Measurements from ENCODE around the gene TBC1D9B.

TBC1D9B gene

DNA sequence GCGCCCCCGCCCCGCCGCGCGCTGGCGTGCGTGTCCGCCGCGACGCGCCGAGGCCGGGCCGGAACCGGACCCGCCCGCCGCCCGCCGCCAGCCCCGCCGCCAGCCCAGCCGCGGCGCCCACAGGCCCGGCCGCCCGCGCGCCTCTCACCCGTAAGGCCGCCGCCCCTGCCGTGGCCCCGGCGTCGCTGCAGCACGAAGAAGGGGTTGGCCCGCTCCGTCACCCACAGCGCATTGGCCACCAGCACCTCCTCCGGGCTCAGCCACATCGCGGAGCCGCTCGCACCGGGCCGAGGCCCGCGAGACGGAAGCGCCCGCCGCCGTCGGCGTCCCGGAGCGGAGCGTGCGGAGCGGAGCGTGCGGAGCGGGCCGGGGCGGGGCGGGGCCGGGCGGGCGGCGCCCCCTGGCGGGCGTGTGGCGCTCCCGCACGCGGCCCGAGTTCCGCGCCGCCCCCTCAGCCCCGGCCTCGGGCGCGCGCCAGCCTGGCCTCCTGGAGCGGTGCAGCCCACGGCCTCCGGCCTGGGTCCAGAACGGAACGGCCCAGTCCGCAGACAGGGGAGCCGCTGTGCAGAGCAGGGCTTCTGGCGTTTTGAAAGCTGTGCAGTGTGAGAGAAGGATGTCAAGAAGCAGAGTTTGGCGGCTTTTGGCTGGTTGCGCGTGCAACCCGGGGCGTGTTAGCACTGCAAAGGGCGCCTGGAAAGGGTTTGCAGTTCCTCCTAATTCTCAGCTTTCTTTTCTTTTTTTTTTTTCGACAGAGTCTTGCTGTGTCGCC lies at the start of gene TBC1D9B:
Gene TBC1D9B (minus strand): TSS at position 342 of the 769 bp plus-strand sequence. CDS start 76 bp downstream, at position 266.
- TF ChIP-seq ZNF384 (IDR thresholded peaks at IDR 0.05) (no peak), BHLHE40 (IDR thresholded peaks at IDR 0.05; ENCODE audit: borderline replicate concordance) (no peak), FOXM1 (IDR thresholded peaks at IDR 0.05; ENCODE audit: borderline replicate concordance) (0 out of 2 replicates have a peak, but pooled peaks have one; percentile 6), SUZ12 (IDR thresholded peaks at IDR 0.05) (no peak), LEF1 (IDR thresholded peaks at IDR 0.05; ENCODE audit: borderline replicate concordance) (no peak), ELF4 (IDR thresholded peaks at IDR 0.05) (no peak), L3MBTL2 (conservative IDR thresholded peaks at IDR 0.05) (peak; percentile 36; the same call in 1 of the 2 replicates), ARNT (IDR thresholded peaks at IDR 0.05) (peak; percentile 70), CTBP1 (IDR thresholded peaks at IDR 0.05; ENCODE audit: borderline replicate concordance) (no peak), NFRKB (IDR thresholded peaks at IDR 0.05) (no peak), FOXK2 (IDR thresholded peaks at IDR 0.05) (no peak), SP1 (IDR thresholded peaks at IDR 0.05) (no peak), HDGF (IDR thresholded peaks at IDR 0.05; ENCODE audit: borderline replicate concordance) (no peak), TARDBP (IDR thresholded peaks at IDR 0.05) (no peak), FOXA1 (IDR thresholded peaks at IDR 0.05) (no peak)
- TF ChIP-seq, protein P1, sequence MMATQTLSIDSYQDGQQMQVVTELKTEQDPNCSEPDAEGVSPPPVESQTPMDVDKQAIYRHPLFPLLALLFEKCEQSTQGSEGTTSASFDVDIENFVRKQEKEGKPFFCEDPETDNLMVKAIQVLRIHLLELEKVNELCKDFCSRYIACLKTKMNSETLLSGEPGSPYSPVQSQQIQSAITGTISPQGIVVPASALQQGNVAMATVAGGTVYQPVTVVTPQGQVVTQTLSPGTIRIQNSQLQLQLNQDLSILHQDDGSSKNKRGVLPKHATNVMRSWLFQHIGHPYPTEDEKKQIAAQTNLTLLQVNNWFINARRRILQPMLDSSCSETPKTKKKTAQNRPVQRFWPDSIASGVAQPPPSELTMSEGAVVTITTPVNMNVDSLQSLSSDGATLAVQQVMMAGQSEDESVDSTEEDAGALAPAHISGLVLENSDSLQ (IDR thresholded peaks at IDR 0.05), result no peak
- ChIA-PET CTCF (interaction anchor here (0.6 to 1.1 kb wide), 3 partner anchors 25 to 192 kb away, joined by 3 to 4 read pairs (median 3); no protein-coding TSS in a partner anchor), POLR2A (interaction anchor here (0.8 kb wide), 1 partner anchor 183 kb away, joined by 4 read pairs; no protein-coding TSS in a partner anchor)
- DNase-seq (ENCODE audit: extremely low spot score), result peak; percentile 93

DNA sequence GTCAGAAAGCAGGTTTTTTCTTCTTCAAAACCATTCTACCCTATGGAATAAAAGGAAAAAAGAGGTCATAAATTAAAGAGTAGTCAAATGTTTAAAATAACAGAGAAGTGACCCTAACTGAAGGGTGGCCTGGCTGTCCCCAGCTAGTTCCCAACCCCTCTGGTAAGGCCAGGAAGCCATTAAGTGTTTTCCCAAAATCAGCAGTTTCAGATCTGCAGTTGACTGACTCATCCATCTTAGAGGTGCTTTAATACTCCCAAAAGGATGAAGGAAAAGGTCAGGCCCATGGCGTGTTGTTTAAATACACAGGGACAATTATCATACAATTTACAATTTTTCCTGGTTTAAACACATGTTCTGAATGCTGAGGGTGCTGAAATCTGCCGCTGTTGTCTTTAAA lies 47.9 kb upstream of the TBC1D9B start:
- no peak for DNase-seq (ENCODE audit: extremely low spot score)
- POLR2A ChIA-PET, result no interaction called here
- TF ChIP-seq L3MBTL2 (conservative IDR thresholded peaks at IDR 0.05), result no peak
- CTCF ChIA-PET, result no interaction called here

DNA sequence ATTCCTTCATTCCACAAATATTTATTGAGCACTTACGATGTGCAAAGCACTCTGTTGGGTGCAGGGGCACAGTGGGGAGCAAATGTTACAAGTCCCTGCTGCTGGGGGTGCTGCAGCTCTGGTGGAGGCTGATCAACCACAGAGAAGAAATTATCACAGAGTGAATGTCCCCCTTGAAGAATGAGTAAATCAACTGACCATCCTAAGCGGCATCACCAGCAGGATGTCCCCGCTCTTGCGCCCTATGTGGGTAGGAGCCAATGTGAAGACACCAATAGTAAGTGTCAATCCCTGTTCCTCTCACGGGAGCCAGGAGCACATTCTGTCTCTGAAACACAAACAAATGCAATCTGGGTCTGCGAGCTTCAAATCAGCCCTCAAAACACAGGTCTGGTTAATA lies 47.4 kb upstream of the TBC1D9B start:
- ChIA-PET POLR2A (no interaction called here), CTCF (interaction anchor here (0.6 kb wide), 1 partner anchor 205 kb away, joined by 4 read pairs; no protein-coding TSS in a partner anchor)
- DNase-seq (ENCODE audit: extremely low spot score), result no peak
- TF ChIP-seq FOXA1 (IDR thresholded peaks at IDR 0.05) (no peak), FOXM1 (IDR thresholded peaks at IDR 0.05; ENCODE audit: borderline replicate concordance) (no peak), CTBP1 (IDR thresholded peaks at IDR 0.05; ENCODE audit: borderline replicate concordance) (no peak), ARNT (IDR thresholded peaks at IDR 0.05) (no peak), BHLHE40 (IDR thresholded peaks at IDR 0.05; ENCODE audit: borderline replicate concordance) (no peak)

DNA sequence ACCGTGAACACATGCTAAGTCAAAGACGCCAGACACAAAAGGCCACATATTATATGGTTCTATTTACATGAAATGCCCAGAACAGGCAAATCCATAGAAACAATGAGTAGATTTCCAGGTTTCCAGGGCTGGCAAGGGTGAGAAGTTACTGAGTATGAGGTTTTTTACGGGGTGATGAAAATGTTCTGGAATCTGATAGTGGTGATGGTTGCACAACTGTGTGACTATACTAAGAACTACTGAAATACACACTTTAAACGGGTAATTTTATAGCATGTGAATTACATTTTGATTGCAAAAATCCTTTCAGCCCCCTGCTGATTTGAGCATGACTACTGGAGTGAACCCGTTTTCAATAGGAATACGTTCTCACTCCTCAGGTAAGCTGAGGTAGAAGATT lies 46.7 kb upstream of the TBC1D9B start:
- no peak for DNase-seq (ENCODE audit: extremely low spot score)
- no peak for TF ChIP-seq HDGF (IDR thresholded peaks at IDR 0.05; ENCODE audit: borderline replicate concordance)
- TF ChIP-seq TARDBP (IDR thresholded peaks at IDR 0.05), result no peak
- TF ChIP-seq L3MBTL2 (conservative IDR thresholded peaks at IDR 0.05), result no peak
- no peak for TF ChIP-seq ELF4 (IDR thresholded peaks at IDR 0.05)
- POLR2A ChIA-PET, result no interaction called here
- CTCF ChIA-PET, result interaction anchor here (0.6 kb wide), 1 partner anchor 205 kb away, joined by 4 read pairs; no protein-coding TSS in a partner anchor

DNA sequence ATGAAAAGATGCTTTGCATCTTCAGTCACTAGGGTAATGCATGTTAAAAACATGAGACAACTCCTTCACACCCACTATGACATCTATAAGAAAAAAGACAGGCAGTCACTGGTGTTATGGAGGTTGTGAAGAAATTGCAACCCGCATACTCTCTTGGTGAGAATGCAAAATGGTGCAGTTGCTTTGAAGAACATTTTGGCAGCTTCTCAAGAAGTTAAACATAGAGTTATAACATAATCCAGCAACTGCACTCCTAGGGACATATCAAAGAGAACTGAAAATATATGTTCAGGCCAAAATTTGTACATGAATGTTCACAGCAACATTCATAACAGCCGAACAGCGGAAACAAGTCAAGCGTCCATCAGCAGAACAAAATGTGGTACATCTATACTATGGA lies 46.3 kb upstream of the TBC1D9B start:
- DNase-seq (ENCODE audit: extremely low spot score), result no peak
- ChIA-PET CTCF (no interaction called here), POLR2A (no interaction called here)
- TF ChIP-seq SP1 (IDR thresholded peaks at IDR 0.05) (no peak), ZNF384 (IDR thresholded peaks at IDR 0.05) (no peak), SUZ12 (IDR thresholded peaks at IDR 0.05) (no peak), FOXA1 (IDR thresholded peaks at IDR 0.05) (no peak), FOXK2 (IDR thresholded peaks at IDR 0.05) (no peak), HDGF (IDR thresholded peaks at IDR 0.05; ENCODE audit: borderline replicate concordance) (no peak), LEF1 (IDR thresholded peaks at IDR 0.05; ENCODE audit: borderline replicate concordance) (no peak), BHLHE40 (IDR thresholded peaks at IDR 0.05; ENCODE audit: borderline replicate concordance) (no peak)

DNA sequence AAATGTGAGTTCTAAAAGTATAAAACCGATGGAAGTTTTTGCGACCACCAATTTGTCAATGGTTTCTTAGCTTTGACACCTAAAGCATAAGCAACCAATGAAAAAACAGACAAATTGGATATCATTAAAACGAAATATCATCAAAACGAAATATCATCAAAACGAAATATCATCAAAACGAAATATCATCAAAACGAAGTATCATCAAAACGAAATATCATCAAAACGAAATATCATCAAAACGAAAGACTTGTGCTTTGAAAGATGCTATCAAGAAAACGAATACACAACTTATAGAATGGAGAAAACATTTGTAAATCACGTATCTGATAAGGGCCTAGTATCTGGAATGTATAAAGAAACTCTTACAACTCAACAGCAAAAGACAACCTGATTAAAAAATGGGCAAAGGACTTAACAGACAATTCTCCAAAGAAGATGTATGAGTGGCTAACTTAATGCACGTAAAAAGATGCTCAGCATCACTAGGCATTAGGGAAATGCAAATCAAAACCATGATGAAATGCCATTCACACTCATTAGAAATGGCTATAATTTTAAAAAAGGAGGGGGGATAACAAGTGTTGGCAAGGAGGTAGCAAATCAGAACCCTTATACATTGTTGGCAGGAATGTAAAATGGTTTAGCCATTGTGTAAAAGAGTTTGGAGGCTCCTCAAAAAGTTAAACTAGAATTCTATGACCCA lies 29.4 kb upstream of the TBC1D9B start:
- ChIA-PET POLR2A (no interaction called here), CTCF (no interaction called here)
- no peak for DNase-seq (ENCODE audit: extremely low spot score)
- TF ChIP-seq ELF4 (IDR thresholded peaks at IDR 0.05) (no peak), HDGF (IDR thresholded peaks at IDR 0.05; ENCODE audit: borderline replicate concordance) (no peak), CTBP1 (IDR thresholded peaks at IDR 0.05; ENCODE audit: borderline replicate concordance) (no peak), NFRKB (IDR thresholded peaks at IDR 0.05) (no peak), FOXA1 (IDR thresholded peaks at IDR 0.05) (no peak)
- TF ChIP-seq, protein P1 (IDR thresholded peaks at IDR 0.05), result no peak

DNA sequence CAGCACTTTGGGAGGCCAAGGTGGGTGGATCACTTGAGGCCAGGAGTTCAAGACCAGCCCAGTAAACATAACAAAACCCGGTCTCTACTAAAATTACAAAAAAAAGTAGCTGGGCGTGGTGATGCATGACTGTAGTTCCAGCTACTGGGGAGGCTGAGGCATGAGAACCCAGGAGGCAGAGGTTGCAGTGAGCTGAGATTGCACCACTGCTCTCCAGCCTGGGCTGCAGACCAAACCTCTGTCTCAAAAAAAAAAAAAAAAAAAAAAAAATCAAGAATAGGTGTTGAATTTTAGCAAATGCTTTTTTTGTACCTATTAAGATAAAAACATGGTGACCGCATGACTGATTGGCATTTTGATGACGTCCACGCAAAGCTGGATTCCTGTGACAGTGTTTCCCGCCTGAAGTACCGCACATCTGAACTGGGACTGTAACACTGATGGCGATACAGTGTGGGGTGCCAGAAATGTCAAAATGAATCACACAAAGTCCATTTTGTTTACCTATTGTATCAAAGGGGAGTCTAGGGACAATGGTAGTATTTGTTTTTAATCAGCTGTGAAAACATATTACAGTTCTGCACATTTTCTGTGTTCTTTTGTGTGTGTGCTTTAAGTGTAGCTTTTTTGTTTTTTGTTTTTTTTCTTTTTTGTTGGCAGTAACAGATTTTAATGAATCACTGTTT lies 23.2 kb upstream of the TBC1D9B start:
- ChIA-PET POLR2A (no interaction called here), CTCF (no interaction called here)
- DNase-seq (ENCODE audit: extremely low spot score), result no peak
- TF ChIP-seq TARDBP (IDR thresholded peaks at IDR 0.05) (no peak), FOXK2 (IDR thresholded peaks at IDR 0.05) (no peak), NFRKB (IDR thresholded peaks at IDR 0.05) (no peak), ZNF384 (IDR thresholded peaks at IDR 0.05) (no peak), CTBP1 (IDR thresholded peaks at IDR 0.05; ENCODE audit: borderline replicate concordance) (no peak), ARNT (IDR thresholded peaks at IDR 0.05) (no peak), L3MBTL2 (conservative IDR thresholded peaks at IDR 0.05) (no peak), FOXM1 (IDR thresholded peaks at IDR 0.05; ENCODE audit: borderline replicate concordance) (no peak), ELF4 (IDR thresholded peaks at IDR 0.05) (no peak), HDGF (IDR thresholded peaks at IDR 0.05; ENCODE audit: borderline replicate concordance) (no peak), SP1 (IDR thresholded peaks at IDR 0.05) (no peak), BHLHE40 (IDR thresholded peaks at IDR 0.05; ENCODE audit: borderline replicate concordance) (no peak), LEF1 (IDR thresholded peaks at IDR 0.05; ENCODE audit: borderline replicate concordance) (no peak)
- TF ChIP-seq, protein P1 (IDR thresholded peaks at IDR 0.05), result no peak; the same call in 1 of the 2 replicates

Data from HEK293T (cell line).